Measurements from ENCODE around the gene TGFBR3.

GRCh38 chr1:91805311-91805801 is 80.6 kb downstream of the TGFBR3 start:
- no peak for TF ChIP-seq POLR2AphosphoS5 (IDR thresholded peaks at IDR 0.05; ENCODE audit: low read depth, low read length)
- no peak for TF ChIP-seq POLR2A (IDR thresholded peaks at IDR 0.05; ENCODE audit: low read depth, low read length)
